ENCODE results near the gene ALOX5AP.

The ALOX5AP gene

DNA sequence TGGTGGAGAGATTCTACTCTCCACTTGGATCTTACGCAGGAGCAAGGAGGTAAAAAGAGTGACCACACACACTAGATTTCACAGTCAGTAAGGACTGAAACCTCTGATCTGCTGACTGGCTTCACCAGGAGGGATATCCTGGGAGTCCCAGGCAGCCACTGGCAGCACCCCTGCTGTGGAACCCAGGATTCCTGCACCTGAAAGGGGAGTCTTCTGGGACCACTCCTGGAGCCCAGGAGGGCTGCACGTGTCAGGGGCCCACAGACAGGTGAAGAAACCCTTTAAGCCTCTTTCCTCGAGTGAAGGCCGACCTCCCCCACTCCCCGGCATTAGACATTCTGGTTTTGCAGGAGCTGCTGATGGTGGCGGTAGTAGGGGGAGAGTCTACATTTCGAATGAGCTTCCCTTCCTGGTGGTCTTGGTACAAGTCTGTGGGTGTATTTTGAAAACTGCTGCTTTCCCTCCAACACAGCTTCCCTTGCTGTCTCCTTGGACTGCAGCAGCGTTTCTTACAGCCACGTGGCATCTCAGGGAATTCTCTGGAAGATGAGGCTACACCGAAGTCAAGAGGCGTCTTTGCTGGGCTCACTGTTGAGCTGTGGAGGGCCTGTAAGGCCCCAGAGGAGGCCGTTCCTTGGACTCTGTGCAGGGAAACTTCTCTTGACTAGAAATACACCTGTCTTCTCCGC lies 62.6 kb downstream of the ALOX5AP start:
- DNase-seq (ENCODE audit: low spot score) = no peak

DNA sequence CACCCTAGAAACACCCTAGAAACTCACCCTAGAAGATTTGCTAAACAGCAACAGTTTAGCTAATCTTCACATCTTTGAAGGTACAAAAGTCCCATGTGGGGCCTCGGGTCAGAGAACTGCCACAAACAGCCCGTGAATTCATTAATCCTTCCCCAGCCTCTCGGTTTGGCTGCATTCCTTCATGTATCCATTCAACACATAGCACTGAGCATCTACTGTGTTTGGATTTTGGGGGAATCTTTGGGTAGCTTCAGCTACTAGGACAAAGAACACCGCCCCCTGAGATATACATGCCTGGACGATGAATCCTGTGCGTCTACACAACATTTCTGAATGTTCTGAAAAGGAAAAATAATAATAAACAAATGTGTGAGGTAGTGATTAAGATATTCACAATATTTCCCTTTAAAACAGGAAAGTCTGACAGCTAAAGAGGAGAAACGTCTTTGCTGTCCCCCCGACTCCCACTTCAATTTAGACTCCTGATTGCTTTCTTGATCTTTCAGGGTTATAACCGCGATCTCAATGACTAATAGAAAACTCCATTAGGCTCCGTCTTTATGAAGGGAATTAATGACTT lies 63.5 kb downstream of the ALOX5AP start:
- DNase-seq (ENCODE audit: low spot score) = no peak

DNA sequence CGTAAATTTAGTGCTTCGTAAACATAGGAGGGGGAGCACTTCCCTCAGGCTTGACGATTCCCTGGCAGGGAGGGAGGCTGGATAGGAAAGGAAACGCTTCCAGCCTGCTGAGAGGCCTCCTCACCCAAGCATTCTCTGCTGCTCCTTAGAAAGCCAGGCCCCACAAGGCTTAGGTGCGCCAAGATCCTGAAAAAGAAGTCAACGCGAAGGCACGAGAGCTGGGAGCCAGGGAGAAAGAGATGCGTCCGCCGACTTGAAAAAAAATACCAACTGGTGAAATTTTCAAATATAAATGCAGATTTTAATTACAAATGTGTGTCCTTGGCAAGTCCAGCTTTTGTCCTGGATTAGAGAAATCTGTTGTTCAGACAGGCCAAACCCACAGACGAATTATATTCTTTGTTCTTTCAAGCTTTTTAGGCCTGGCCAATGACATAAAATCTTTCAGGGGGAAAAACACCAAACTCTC lies 64.0 kb downstream of the ALOX5AP start:
- DNase-seq (ENCODE audit: low spot score) = no peak

DNA sequence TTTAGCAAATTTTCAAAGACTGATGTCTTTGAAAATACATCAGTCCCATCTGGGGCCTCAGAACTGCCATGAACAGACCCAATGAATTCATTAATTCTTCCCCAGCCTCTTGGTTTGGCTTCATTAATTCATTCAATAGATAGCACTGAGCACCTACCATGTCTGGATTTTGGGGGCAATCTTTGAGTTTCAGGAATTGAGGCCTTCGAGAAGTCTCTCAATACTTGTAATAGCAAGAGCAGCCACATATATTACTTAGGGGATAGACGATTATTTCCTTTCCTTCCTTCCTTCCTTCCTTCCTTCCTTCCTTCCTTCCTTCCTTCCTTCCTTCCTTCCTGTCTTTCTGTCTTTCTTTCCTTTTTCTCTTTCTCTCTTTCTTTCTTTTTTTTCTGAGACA lies 64.8 kb downstream of the ALOX5AP start:
- DNase-seq (ENCODE audit: low spot score) = no peak

DNA sequence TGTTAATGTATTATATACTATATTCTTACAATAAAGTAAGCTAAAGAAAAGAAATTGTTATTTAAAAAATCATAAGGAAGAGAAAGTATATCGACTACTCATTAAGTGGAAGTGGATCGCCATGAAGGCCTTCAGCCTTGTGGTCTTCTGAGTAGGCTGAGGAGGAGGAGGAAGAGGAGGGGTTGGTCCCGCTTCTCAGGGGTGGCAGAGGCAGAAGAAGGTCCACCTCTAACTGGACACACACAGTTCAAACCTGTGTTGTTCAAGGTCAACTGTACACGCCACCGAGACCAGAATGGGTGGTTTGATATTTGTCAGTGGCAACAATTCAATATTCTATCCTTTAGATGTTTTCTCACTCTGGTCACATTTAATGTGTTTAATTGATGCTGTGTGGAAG lies 67.2 kb downstream of the ALOX5AP start:
- DNase-seq (ENCODE audit: low spot score) = no peak

DNA sequence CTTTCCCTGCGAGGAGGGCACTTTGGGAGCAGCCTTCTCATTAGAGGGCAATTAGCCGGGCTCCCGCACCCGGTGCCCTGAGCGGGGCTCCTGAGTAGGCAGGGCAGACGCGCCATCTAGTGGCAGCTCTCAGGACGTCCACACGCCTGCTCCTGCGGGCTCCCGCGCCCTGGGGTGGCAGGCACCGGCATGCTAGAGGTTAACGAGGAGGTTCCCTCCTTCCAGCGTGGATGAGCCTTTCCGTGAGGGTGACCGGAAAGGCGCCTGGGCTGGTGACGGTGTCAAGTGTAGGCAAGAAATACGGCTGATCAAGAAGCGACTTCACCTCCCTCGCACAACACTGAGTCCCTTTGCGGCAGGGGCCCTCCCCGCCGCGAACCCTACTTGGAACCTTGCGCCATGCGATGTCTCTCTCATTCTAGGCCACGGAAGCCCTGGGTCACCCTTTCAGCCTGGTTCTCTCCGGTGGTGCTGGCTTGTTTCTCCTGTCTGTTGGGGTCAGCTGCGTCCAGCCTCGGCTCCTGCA lies 67.7 kb downstream of the ALOX5AP start:
- peak; percentile 90 for DNase-seq (ENCODE audit: low spot score)

DNA sequence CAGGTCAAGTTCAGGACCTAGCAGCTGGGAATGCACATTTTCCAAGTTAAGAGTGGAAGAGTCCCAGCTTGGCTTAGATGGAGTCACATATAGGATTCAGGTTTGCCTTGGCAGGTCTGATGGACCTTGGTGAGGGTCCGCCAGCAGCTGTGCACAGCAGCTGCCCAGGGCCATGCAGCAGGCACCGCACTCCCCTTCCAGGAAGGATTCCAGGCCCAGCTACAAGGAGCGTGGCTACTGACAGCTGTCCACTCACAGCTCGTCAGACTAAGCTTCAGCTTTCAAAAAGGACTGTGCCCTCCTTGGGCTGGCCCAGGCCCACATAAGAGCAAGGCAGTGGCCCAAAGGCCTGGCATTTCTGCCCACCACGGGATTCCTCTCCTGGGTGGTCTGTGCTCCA lies 68.4 kb downstream of the ALOX5AP start:
- DNase-seq (ENCODE audit: low spot score) = no peak

DNA sequence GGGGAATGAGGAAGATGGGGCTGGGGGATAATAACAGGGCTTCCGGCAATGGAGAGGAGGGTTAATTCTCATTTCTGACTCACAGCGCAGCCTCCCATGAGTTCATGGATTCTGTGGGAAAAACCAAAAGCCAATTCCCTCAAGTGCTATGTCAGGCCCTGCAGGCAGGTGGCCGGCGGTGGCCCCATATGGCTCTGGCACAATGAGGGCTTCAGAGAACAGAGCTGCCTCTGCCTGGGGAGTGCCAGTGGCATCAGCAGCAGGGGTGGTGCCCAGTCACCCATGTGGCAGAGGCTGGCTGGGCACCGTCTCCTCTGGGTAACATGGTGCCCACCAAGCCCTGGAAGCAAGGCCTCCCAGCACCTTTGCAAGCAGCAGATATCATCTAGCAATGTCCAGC lies 69.1 kb downstream of the ALOX5AP start:
- DNase-seq (ENCODE audit: low spot score) = no peak

DNA sequence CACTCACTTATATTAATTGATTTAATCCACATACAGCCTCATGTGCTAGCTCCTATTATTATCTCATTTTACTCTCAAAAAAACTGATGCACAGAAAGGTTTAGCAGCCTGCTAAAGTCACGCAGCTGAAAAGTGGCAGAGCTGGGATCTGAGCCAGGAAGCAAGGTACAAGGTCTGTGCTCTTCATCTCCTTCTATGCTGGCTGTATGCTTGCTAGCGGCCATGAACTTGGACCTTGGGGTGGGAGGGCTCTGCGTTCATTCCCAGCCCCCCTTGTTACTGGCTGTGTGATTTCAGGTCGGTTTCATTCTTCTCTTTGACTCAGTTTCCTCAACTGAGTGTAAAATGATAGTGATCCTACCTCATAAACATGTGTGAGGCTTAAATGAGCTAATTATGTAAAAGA lies 69.8 kb downstream of the ALOX5AP start:
- DNase-seq (ENCODE audit: low spot score) = no peak

DNA sequence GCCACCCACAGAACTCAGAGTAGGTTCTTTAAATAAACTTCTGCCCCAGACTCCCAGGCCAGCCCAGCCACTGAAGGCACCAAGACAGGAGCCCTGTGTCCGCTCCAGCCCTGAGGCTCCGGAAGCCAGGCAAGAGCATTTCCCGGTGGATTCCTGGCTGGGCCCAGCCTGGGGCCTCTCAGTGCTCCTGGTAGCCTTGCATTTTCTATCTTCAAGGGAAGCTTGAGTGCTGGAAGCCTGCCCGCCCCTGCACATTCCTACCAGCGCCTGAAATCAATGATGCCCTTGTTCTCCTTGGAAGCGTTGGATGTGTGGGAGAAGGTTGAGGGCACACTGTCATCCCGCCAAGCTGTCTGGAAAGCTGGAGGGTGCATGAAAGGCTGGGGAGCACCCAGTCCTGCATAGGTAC lies 70.3 kb downstream of the ALOX5AP start:
- DNase-seq (ENCODE audit: low spot score) = peak; percentile 54

DNA sequence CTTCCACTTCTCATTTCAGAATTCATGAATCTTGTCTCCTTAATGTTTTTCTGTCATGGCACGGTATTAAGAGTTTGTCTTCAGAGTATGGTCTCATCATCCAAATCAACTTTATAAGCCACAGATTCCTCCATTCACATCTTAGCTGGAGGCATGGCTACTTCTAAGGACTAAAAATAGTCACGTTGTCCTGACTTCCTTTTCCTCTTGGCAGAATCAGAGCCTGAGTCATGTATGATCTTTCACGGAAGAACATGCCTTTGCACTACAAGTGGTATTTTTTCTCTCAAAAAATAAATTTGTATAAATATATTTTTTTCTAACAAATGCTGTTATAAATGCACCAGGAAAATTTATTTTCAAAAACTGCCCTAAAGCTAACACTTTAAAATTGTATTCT lies 71.4 kb downstream of the ALOX5AP start:
- peak; percentile 74 for DNase-seq (ENCODE audit: low spot score)

DNA sequence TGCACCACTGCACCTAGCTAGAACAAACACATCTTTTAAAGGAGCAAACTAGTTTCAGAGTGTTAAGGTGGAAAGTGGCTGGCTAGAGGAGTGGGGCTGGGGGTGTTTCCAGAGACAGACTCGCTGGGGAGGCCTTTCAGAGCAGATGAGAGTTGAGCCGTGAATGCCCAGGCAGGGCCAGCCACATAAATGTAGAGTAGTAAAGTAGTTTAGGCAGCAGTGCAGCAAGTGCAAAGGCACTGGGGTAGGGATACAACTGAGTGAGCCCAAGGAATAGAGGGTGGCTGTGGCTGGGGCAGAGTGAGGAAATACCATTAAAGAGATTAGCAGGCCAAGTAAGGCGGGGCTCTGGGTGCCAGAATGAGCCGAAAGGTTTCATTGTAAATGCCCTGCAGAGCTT lies 72.0 kb downstream of the ALOX5AP start:
- DNase-seq (ENCODE audit: low spot score) = no peak

DNA sequence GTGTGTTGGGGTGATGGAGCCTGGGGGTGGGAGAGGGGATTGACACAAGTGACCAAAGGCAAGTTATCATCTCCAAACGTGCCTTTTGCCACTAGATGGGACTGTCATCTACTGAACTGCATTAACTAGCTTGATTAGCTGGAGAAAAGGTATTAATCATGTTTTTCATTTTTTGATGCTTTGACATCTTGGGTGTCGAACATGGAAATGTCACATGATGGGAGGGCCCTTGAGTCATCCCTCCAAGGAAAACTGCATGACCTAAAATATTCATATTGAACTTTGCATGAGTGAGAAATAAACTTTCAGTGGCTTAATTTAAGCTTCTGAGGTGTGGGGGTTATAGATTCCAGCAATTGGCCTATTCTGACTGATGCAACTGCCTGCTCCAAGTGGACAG lies 73.3 kb downstream of the ALOX5AP start:
- DNase-seq (ENCODE audit: low spot score) = no peak

DNA sequence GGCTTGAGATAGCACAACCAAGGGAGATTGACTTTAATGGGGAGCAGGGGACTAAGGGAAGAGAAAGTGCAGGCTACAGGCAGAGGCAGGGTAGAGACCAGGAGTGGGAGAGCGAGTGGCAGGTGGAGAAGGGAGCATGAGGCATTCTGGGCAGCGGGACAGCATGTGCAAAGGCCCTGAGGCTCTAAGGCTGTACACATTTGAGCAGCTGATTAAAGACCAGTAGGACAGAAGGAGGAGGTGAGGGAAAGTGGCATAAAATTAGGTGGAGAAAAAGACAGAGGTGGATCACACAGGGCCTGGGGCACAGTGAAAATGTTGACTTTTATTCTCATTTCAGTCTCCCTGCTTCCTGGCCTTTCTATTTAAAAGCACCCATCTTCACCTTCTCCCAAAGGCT lies 74.4 kb downstream of the ALOX5AP start:
- DNase-seq (ENCODE audit: low spot score) = no peak

DNA sequence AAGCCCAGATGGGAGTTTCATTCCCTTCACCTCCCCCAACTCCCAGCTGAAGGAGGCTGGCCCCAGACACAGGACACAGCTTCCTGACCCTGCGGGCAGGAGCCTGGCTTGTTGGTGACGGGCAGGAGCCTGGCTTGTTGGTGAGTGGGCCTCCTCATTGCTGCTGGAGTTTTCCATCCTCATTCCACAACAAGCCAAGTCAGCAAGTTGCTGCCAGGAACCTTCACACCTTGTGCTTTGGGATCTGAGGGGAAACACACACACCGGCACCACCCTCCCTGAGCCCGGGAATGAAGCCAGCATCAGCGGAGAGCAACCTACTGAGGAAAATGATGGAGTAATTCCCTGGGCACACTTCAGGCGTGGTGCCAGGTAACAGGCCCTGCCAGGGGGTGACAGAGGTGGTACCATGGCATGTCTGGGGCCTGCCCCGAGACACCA lies 74.9 kb downstream of the ALOX5AP start:
- DNase-seq (ENCODE audit: low spot score) = peak; percentile 57

DNA sequence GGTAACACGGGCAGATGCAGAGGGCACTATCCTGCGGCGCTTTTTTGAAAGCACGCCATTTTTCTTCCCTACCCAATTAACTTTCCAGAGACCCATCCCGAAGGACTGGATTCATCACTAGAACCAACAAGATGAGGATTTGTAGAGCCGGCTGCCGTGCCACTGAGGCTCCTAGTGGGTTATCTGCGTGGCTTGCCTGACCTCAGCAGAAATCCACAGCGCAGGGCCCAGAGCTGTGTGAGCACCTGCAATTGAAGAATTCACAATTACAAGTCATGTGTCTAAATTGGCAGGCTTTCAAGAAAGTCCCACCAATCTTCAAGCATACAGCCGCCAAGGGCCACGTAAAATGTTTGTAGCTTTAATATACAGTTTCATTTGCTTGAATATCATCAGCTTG lies 75.5 kb downstream of the ALOX5AP start:
- no peak for DNase-seq (ENCODE audit: low spot score)

Measured in kidney tubule cell (primary cell).